PC-3 (cell line): ENCODE data around the gene B4GALNT3.

Experiments
- EZH2 ChIP-seq: fragments of 300-600 bp; sonication (generic); IDR thresholded peaks from one replicate; pipeline ENCODE4 v1.6.1; 2017; ENCODE audit warnings: antibody characterized with exemption, mild to moderate bottlenecking, low read length; ENCODE audit not compliant: unreplicated experiment
- EZH2phosphoT487 ChIP-seq: fragments of 300-600 bp; sonication (generic); IDR thresholded peaks from 2 replicates; pipeline ENCODE4 v1.6.1; 2018; ENCODE audit warnings: mild to moderate bottlenecking, antibody characterized with exemption, low read length, borderline replicate concordance
- TF ChIP-seq, protein P1 (sequence below): fragments of 300-600 bp; sonication (generic); conservative IDR thresholded peaks from 2 replicates; pipeline ENCODE4 v1.5.1; 2017; ENCODE audit warnings: antibody characterized with exemption, low read depth, mild to moderate bottlenecking, low read length

GRCh38 chr12:475286-475685 lies 15.5 kb downstream of the B4GALNT3 start:
- TF ChIP-seq, protein P1, sequence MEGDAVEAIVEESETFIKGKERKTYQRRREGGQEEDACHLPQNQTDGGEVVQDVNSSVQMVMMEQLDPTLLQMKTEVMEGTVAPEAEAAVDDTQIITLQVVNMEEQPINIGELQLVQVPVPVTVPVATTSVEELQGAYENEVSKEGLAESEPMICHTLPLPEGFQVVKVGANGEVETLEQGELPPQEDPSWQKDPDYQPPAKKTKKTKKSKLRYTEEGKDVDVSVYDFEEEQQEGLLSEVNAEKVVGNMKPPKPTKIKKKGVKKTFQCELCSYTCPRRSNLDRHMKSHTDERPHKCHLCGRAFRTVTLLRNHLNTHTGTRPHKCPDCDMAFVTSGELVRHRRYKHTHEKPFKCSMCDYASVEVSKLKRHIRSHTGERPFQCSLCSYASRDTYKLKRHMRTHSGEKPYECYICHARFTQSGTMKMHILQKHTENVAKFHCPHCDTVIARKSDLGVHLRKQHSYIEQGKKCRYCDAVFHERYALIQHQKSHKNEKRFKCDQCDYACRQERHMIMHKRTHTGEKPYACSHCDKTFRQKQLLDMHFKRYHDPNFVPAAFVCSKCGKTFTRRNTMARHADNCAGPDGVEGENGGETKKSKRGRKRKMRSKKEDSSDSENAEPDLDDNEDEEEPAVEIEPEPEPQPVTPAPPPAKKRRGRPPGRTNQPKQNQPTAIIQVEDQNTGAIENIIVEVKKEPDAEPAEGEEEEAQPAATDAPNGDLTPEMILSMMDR = no peak
- TF ChIP-seq EZH2phosphoT487 (no peak), EZH2 (no peak)
